AML-193 (cell line): Measurements from ENCODE around the gene AOAH.
"Not testable (repeated sequence)": the region's sequence is repeated elsewhere in the genome, so short reads cannot be mapped to it uniquely, and the experiment has no call there.

Experiments
- DNase-seq, 2 experiments: peaks; one replicate each; lab custom pipeline; 2025; lab: John Stamatoyannopoulos, UW

The AOAH gene

DNA sequence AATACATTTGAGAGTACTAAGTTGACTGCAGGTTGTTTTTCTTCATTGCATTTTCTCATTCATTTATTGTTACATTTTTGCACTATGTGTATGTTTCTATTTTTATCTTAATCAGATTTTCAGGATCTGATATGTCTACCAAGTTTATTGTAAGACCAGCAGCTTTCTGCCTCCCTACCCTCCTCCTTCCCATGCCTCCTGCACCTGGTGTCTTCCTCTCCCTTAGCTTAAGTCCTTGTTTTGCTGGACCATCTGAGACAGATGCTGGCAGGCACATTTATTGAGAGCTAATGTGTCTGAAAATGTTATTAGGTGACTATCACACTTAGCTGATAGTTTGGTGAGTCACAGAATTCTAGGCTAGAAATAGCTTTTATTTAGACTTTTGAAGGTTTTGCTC lies 255.1 kb downstream of the AOAH start:
- no peak for DNase-seq

DNA sequence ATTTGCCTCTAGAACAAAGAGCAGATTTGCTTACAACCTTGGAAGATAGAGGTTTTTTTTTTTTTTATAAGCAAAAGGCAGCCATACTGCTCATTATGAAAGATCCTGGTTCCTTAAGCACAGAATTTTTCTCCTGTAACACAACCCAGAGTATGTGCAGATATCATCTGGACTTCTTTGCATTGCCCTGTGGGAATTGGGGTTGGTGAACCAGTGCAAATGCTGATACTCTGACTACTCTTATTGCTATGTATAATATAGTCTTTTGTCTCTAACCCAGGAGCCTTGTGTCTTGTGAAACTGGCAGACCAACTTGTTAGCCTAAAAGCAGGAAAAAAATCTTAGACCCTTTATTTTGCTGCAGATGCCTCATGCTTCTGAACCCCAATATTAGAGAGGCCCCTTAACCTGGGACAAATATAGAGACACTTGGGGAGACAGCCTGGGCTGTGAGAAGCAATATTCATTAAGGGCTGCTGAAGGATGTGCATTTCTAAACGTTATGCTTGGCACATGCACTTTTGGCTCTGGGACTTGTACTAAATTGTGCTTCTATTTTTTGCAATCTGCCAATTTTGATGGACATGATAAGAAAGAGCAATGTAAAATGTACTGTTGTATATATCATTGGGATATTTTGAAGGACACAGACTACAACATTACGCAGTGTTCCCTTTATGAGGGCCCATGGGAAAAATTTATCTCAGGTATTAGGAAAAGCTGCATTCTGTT lies 255.8 kb downstream of the AOAH start:
- DNase-seq, result no peak

DNA sequence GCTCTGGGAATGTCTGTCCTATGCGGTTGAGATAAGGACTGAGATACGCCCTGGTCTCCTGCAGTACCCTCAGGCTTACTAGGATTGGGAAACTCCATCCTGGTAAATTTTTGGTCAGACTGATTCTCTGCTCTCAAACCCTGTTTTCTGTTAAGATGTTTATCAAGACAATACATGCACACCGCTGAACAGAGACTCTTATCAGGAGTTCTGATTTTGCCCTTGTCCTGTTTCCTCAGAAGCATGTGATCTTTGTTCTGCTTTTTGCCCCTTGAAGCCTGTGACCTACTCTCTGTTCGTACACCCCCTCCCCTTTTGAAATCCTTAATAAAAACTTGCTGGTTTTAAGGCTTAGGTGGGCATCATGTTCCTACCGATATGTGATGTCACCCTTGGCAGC lies 258.3 kb downstream of the AOAH start:
- DNase-seq, result not testable (repeated sequence)

DNA sequence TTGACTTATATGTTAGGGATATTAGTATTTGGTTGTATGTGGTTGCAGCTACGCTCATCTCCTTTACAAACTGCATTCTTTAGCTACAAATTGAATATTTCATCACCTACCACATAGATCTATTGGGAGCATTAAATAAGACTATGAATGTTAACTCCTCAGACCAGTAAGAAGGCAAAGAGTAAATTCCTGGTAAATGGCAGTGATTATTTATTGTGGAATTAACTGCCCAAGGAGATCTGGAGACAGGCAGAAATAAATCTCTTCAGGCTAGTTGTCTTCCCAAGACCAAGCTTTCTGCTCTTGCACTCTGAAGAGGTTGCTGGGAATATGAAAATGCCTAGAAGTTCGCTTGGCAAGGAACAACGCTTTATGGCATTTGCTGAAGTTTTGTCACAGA lies 260.0 kb downstream of the AOAH start:
- DNase-seq, result no peak
